NCI-H2227 (cell line): ENCODE results near the gene SERP2.

Experiments
- DNase-seq: peaks from one replicate; lab custom pipeline; 2025; ENCODE audit not compliant: unreplicated experiment; lab: John Stamatoyannopoulos, UW

The SERP2 gene

GRCh38 chr13:44409595-44409994, 36.0 kb downstream of the SERP2 start:
- no peak for DNase-seq

GRCh38 chr13:44410328-44410859, 36.8 kb downstream of the SERP2 start:
- DNase-seq = no peak

DNA sequence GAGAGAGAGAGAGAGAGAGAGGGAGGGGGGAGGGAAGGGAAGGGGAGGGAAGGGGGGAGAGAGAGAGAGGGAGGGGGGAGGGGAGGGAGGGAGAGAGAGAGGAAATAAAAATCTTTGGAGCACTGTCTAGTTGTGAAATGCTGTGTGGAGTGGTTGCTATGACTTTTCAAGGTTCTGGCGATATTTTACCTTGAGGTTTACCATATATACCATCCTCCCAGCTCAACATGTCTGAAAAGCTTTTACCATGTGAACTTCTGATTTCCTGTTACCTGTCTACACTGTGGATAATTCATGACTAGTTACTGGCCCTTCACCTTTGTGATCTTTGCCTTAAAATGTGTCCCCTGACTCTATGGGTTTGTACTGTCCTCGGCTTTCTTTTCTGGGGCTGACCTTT, 38.2 kb downstream of the SERP2 start:
- no peak for DNase-seq

GRCh38 chr13:44412346-44412935, 38.8 kb downstream of the SERP2 start:
- DNase-seq = no peak

GRCh38 chr13:44413095-44413494, 39.5 kb downstream of the SERP2 start:
- no peak for DNase-seq

GRCh38 chr13:44414716-44415115, 41.1 kb downstream of the SERP2 start:
- no peak for DNase-seq

GRCh38 chr13:44415815-44416214, 42.2 kb downstream of the SERP2 start:
- DNase-seq = no peak

- no peak for DNase-seq
Observed at GRCh38 chr13:44416301-44416700, 42.7 kb downstream of the SERP2 start.

DNA sequence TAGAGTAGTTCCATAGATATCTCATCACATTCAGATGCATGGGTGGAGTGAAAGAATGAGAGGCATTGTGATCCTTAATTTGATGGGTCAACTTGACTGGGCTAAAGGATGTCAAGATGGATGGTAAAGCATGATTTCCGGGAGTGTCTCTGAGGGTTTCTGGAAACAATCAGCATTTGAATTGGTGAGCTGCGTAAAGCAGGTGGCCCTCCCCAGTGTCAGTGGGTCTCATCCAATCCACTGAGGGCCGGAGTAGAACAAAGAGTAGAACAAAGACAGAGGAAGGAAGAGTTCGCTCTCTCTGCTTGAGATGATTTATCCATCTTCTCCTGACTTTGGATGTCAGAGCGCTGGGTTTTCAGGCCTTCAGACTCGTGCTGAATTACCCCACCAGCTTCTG, 43.1 kb downstream of the SERP2 start:
- DNase-seq = no peak

- no peak for DNase-seq
Observed at GRCh38 chr13:44417446-44417845, 43.8 kb downstream of the SERP2 start.

DNA sequence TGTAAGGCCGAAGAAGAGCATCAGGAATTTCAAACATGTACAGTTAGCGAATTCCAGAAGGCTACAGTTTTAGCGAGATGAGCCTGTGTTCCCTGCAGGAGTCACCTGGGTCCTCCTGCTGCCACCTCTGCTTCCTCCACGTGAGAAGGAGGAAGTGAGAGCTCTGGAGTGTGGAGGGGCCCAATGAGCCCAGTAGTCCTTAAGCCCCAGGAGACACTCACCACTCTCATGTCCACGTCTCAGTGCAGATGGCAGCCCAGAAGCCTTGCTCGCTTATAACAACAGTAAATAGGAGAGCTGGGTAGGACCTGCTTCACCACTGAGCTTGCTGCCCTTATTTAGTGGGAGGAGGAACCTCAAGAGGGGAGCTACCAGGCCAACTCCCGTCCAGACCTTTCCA, 44.3 kb downstream of the SERP2 start:
- DNase-seq = no peak

DNA sequence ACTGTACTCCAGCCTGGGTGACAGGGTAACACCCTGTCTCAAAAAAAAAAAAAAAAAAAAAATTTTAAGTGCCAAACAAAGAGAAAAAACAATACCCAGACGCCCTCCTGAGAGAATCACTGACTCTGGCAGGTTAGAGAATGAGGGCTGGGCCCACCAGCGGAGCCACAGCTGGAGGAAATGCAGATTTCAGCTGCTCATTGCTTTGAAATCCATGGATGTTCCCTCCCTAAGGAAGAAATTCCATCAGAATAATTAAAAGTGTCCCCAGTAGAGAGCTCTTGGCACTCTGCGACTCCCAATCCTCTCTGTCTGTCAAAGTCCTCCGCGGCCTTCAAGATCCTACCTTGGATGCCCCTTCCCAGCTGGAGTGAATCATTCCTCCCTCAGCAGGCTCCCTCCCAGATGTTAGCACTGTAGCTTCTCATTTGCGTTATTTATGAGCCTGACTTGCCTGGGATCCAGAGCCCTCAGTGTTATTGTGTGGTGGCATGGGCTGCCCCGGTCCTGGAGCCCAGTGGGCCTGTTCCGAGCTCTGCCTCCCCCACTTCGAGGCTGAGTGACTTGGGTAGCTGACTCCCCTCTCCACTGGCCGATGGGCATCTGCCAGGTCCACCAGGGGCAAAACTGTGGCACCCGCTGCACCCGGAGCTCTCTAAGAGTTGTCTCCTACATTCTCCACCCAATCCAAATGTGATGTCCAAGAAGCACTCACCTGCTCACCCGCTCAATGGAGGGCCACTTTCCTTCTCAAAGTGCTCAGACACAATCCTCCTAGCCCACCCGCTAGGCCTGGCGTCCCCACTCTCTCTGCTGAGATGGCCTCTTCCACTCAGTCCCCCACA, 47.0 kb downstream of the SERP2 start:
- DNase-seq = no peak

DNA sequence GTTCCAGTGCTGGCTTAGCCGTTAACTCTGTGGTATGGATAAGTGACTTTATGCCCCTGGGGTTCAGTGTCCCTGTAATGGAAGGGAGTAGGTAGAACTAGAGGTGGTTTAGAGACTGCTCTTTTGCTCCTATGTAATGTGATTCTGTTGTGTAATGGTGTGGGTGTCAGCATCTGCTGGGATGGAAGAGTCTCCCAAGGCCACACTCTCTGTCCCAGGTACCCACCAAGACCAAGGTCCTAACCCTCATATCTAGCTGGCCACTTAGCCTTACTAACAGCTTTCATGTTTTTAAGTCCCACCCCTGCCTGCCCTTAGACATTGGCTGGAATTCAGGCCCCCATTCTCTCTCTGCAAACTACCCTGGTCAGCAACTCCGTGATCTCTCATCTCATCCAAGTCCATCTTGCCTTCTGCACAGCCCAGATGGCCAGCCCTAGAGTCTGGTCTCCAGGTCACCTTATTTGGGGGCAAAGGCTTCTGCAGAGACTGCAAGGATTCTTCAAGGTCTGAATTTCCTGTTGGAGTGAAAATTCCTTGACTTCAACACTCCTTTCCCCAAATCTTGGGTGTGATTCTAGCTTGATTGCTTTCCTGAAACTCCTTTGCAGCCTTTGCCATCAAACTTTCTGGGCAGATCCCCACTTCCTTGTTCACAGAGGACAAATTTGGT, 48.4 kb downstream of the SERP2 start:
- DNase-seq = no peak

DNA sequence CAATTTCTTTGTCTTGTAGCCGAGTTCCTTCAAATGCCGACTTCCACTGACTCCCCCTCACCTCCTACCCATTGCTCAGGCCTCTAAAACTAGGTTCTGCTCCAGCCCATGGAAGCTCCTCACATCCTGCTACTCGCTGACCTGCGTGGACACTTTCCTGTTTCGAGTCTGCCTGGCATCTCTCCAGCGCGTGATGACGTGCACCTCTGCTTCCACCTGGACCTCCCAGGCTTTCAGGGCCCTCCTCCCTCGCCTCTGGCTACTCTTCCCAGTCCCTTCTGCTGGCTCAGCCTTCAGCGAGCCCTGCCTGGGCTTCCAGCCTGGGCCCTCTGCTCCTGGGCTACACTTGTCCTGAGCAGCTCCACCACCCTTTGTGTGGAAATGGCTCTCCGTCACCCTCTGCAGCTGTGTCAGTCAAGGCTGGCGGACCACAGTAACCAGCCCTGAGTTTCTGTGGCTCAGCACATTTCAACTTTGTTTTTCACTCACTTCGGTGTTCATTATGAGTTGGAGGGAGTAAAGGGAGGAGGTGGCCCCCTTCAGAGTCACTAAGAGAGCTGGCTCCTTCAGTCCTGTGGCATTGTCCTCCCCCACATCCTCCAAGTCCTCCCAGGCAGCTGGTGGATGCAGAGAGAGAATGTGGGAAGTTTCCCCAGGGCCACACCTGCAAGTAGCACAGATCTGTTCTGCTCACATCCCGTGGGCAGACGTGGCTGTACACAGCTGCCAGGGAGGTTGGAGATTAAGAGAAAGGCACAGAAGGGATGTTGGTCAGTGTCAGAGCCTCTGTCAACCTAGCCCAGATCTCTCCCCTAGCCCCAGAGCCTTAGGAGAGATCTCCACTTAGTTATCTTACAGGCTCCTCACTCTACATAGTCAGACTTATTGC, 49.4 kb downstream of the SERP2 start:
- no peak for DNase-seq

- DNase-seq = no peak
Observed at GRCh38 chr13:44423824-44424223, 50.2 kb downstream of the SERP2 start.

DNA sequence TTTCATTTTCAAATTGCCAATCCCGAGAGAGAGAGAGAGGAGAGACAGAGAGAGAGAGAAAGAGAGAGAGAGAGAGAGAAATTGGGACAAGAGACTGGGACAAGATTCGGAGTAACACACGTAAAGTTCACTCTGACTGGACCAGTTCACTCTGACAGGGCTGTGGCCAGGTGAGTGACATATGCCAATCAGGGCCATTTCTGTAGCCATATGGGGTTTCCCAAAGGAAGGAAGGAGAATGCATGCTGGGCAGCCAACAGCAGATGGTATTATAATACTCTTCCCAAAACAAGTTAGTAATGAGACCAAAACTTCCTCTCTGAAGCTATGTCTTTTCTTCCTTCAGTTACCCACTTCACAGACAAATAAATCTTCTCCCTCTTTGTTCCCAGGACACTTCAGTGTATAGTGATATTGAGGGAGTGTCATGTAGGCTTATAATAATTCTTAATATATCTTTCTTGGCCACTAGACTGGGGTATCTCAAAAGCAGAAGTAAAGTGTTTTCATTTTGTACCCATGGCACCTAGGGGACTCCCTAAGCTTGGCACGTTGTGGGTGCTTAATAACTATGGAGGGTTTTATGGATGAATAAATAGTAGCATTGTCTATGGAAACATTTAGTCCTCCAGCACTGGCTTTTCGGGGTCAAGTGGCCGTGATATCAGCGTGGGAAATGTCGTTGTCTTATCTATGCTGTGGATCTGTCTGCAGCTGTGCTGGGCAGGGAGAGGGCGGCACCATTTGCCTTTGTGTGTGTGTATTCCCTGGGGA, 51.6 kb downstream of the SERP2 start:
- DNase-seq = no peak

- DNase-seq = no peak
Observed at GRCh38 chr13:44425815-44426078, 52.1 kb downstream of the SERP2 start.

GRCh38 chr13:44426461-44426860, 52.8 kb downstream of the SERP2 start:
- no peak for DNase-seq

DNA sequence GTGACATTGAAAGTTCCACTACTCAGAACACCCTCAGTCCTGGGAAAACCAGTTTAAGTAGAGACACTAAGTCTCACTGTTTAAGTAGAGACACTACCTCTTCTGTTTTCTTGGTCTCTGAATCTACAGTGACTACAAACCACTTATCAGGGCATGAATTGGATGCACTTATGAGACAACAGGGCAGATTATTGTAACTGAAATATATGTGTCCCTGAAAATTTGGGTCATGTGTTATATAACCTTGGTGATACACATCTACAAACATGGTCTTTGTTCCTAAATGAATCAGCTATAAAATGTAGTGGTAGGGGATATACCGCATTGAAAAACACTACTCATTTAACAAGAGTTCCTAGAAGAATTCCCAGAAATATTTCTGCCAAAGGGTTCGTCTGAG, 55.7 kb downstream of the SERP2 start:
- DNase-seq = no peak

DNA sequence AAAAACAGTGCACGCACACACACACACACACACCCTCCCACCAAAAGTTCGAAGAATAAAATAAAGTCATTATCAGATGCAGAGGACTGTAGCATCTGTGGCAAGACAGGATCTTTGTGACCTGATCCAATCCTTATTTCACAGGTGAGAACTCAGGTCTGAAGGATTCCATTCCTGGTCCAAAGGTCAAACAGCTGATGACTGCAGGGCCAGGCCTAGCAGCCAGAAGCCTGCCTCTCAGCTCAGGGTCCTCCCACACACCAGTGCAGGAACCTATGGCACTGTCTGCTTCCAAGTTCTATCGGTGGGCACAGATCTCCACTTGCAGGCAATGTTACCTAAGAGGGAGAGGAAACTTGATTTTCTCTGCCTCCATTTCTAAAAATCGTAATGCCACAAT, 57.5 kb downstream of the SERP2 start:
- no peak for DNase-seq
